HT-29 (cell line): ENCODE measurements around the gene PIK3AP1. TPM values are rescaled to one million over a fixed set of nuclear protein-coding genes. Genes with fewer than 3 reads are reported as not detected.
"Not testable (repeated sequence)": the region's sequence is repeated elsewhere in the genome, so short reads cannot be mapped to it uniquely, and the experiment has no call there.

ENCODE experiments used
- DNase-seq: peaks from one replicate; pipeline ENCODE4 v3.0.0-alpha.2; 2015; ENCODE audit warnings: low spot score
- total RNA-seq: library from RNA; depleted of rRNA; stranded (reverse); fragments of >200 nt; shearing (Covaris generic); gene quantifications from 2 replicates; pipeline ENCODE4 v1.2.3, GENCODE V29; 2014

PIK3AP1 gene
- total RNA-seq, 1 experiment from 2014 or later: 12.8 TPM

- DNase-seq: no peak
Observed at GRCh38 chr10:96721207-96721572, 876 bp upstream of the PIK3AP1 start.

GRCh38 chr10:96719850-96720421 lies 378 bp downstream of the PIK3AP1 start:
- peak; percentile 68 for DNase-seq

- DNase-seq: peak; percentile 18
Observed at GRCh38 chr10:96719200-96719599, 1.1 kb downstream of the PIK3AP1 start.

GRCh38 chr10:96718304-96718990 lies 1.9 kb downstream of the PIK3AP1 start:
- no peak for DNase-seq

- no peak for DNase-seq
Observed at GRCh38 chr10:96716390-96716789, 3.9 kb downstream of the PIK3AP1 start.

GRCh38 chr10:96714746-96715255 lies 5.5 kb downstream of the PIK3AP1 start:
- no peak for DNase-seq

- DNase-seq: no peak
Observed at GRCh38 chr10:96714031-96714590, 6.2 kb downstream of the PIK3AP1 start.

- DNase-seq: no peak
Observed at GRCh38 chr10:96712662-96713271, 7.5 kb downstream of the PIK3AP1 start.

- peak; percentile 76 for DNase-seq
Observed at GRCh38 chr10:96711048-96711728, 9.1 kb downstream of the PIK3AP1 start.

- no peak for DNase-seq
Observed at GRCh38 chr10:96709525-96709924, 10.8 kb downstream of the PIK3AP1 start.

GRCh38 chr10:96708996-96709395 lies 11.3 kb downstream of the PIK3AP1 start:
- DNase-seq: no peak

- no peak for DNase-seq
Observed at GRCh38 chr10:96708456-96708855, 11.9 kb downstream of the PIK3AP1 start.

- DNase-seq: no peak
Observed at GRCh38 chr10:96706331-96706853, 13.9 kb downstream of the PIK3AP1 start.

- DNase-seq: no peak
Observed at GRCh38 chr10:96705134-96705533, 15.2 kb downstream of the PIK3AP1 start.

GRCh38 chr10:96704563-96704962 lies 15.8 kb downstream of the PIK3AP1 start:
- no peak for DNase-seq

GRCh38 chr10:96703358-96703757 lies 17.0 kb downstream of the PIK3AP1 start:
- no peak for DNase-seq

- no peak for DNase-seq
Observed at GRCh38 chr10:96701265-96701664, 19.0 kb downstream of the PIK3AP1 start.

GRCh38 chr10:96700374-96701099 lies 19.8 kb downstream of the PIK3AP1 start:
- DNase-seq: no peak

- no peak for DNase-seq
Observed at GRCh38 chr10:96699613-96700012, 20.7 kb downstream of the PIK3AP1 start.

- DNase-seq: not testable (repeated sequence)
Observed at GRCh38 chr10:96698305-96698704, 22.0 kb downstream of the PIK3AP1 start.

GRCh38 chr10:96697438-96697837 lies 22.9 kb downstream of the PIK3AP1 start:
- DNase-seq: no peak
